GM13976 (cell line): Measurements from ENCODE around the gene ARHGAP26.

Experiments used
- DNase-seq: peaks from one replicate; pipeline ENCODE4 v3.0.0; 2012; ENCODE audit warnings: low spot score
- in situ Hi-C: fragments of 300-500 bp; cut with MboI; formaldehyde crosslinking; loops from one replicate; pipeline ENCODE4 v1.12.0; 2022; ENCODE audit warnings: low sequenced_read_pairs, mixed read lengths, inconsistent platforms; ENCODE audit not compliant: unreplicated experiment
- TF ChIP-seq, protein P1 (sequence below): IDR thresholded peaks from 2 replicates; pipeline ENCODE4 v1.5.1; 2012; ENCODE audit warnings: borderline replicate concordance, mild to moderate bottlenecking; ENCODE audit not compliant: insufficient read depth; ENCODE audit errors: extremely low read depth, missing control alignments, control extremely low read depth

Gene ARHGAP26

DNA sequence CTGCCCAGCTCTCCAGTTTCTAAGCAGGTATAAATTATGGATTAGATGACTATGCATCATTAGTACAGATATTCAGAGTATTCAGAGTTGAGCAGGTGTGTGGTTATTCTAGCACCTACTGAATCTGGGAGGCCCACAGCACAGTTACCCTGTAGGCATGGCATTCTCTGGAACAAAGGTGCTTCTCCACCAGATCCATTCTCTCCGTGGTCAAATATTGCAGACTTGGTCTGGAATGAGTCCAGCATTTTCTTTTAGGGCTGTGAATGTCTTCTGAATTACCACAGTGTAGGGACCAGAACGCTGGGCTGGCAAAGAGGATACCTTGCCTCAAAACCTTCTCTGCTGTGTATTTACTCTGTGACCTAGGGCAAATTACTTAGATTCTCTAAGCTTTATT, 116.8 kb downstream of the ARHGAP26 start:
- in situ Hi-C loops, result loop anchor here (25.0 kb wide), 1 partner anchor 725 kb away; no protein-coding TSS in a partner anchor

DNA sequence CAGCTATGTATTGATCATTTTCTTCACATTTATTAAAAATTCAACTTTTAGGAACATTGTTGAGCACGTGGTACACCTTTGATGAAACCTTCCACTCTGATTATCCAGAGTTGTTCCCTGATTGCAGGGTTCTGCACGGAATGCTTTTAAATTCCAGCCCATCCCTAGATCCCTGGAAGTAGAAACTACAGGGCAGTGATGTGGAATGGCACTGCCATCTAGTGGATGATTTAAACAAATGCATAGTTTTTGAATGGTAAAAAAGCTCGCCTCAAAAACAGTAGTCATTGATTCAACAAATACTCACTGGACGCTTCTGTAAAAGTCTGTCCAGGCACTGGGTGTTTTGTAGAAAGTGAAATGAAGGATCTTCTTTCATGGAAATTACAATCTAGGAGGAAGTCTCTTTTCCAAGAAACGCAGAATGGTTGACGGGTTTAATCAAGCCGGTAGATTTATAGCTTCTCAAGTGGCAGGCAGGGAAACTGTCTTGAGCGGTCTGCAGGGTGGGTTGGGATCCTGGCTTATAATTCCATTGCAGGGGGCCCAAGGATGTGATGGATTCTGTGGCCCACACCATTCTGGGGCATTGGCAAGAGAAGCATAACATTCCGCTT, 118.4 kb downstream of the ARHGAP26 start:
- TF ChIP-seq, protein P1, sequence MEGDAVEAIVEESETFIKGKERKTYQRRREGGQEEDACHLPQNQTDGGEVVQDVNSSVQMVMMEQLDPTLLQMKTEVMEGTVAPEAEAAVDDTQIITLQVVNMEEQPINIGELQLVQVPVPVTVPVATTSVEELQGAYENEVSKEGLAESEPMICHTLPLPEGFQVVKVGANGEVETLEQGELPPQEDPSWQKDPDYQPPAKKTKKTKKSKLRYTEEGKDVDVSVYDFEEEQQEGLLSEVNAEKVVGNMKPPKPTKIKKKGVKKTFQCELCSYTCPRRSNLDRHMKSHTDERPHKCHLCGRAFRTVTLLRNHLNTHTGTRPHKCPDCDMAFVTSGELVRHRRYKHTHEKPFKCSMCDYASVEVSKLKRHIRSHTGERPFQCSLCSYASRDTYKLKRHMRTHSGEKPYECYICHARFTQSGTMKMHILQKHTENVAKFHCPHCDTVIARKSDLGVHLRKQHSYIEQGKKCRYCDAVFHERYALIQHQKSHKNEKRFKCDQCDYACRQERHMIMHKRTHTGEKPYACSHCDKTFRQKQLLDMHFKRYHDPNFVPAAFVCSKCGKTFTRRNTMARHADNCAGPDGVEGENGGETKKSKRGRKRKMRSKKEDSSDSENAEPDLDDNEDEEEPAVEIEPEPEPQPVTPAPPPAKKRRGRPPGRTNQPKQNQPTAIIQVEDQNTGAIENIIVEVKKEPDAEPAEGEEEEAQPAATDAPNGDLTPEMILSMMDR, result peak; percentile 41

More for the DNA sequence above, 116.8 kb downstream of the ARHGAP26 start:
- no peak for DNase-seq
- TF ChIP-seq, protein P1, result no peak

DNA sequence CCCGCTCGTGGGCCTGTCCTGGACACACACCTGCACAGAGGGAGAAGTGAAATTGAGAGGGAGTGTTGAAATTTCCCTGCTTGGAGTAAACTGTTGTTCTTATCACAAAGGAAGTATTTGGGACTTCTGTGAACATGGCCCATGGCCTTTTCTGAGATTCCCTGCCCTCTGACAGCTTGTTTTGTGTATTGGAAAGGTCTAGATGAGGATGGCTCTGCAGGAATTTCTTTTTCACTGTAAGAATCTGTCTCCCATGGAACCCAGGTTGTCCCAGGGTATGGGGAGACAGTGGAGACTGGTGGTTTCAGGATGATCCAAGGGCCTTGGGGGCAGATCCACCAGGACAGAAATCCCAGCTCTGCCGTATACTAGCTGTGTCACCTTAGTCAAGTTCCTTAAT, 121.8 kb downstream of the ARHGAP26 start:
- no peak for DNase-seq
- in situ Hi-C loops, result loop anchor here (25.0 kb wide), 1 partner anchor 730 kb away; no protein-coding TSS in a partner anchor
- TF ChIP-seq, protein P1, result no peak

More for the DNA sequence above, 118.4 kb downstream of the ARHGAP26 start:
- in situ Hi-C loops, result loop anchor here (25.0 kb wide), 1 partner anchor 726 kb away; no protein-coding TSS in a partner anchor
- DNase-seq, result peak; percentile 38

DNA sequence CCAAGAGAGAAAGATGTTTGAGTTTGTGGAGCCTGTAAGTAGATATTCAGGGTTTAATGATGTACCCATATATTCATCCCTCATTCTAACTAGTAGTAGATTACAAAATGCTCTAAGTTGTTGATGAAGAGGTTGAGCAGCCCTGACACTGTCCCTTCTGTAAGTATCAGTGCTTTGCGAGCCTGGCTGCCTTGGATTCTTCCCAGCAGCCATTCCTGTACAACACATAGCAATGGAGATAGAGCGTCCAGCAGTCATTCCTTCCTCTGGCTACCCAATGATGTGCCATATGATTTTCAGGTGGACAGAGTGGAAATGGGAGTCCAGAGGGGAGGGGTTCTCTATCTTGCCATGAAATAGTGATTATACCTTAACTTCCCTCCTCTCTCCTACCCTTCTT, 124.1 kb downstream of the ARHGAP26 start:
- in situ Hi-C loops, result loop anchor here (25.0 kb wide), 1 partner anchor 732 kb away; no protein-coding TSS in a partner anchor
- TF ChIP-seq, protein P1, result no peak
- DNase-seq, result no peak

DNA sequence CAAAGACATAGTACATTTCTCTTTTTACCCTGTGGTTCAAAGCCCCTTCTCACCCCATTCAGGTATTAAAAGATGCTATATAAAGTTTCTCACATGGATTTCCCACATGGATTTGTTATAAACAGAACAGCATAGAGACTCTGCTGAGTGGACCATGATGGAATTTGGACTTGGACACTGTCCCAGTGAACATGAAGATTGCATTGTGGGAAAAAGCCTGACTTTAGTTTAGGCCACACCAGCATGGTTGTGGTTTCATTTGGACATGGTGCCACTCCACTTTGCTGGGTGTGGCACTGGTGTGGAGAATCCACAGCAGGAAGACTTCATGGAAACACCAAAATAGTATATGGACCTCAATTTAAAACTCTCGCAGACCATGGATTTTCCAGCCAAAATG, 124.6 kb downstream of the ARHGAP26 start:
- TF ChIP-seq, protein P1, result no peak
- in situ Hi-C loops, result loop anchor here (25.0 kb wide), 1 partner anchor 732 kb away; no protein-coding TSS in a partner anchor
- DNase-seq, result no peak

DNA sequence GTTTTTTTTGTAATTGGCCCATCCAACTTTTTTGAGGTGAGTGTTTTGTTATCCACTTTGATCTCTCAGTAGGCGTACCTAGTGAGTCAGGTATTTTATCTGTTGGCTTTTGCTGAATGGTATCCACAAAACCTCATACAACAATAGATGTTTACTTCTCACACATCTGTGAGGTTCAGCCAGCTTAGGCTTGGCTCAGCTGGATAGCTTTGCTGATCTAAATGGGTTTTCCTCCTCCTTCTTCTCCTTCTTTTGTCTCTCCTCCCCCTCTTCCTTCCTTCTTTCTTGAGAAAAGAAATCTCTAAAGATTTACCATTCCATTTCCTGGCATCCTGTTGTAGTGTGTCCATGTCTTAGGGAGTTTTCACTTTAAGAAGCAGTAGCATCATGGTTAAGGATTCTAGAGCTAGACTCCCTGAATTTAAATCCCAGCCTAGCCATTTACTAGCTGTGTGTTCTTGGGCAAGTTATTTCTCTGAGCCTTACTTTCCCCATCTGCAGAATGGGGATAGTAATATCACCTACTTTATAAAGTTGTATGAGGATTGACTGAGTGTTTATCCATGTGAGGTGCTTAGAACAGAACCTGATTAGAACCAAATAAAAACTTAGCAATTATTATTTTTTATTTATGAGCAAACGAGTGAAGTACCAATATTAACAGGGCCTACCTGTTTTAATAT, 126.3 kb downstream of the ARHGAP26 start:
- in situ Hi-C loops, result loop anchor here (25.0 kb wide), 1 partner anchor 734 kb away; no protein-coding TSS in a partner anchor
- no peak for DNase-seq
- TF ChIP-seq, protein P1, result no peak
